SK-N-MC (cell line): ENCODE results near the gene DYNC2LI1.

Experiments used
- DNase-seq: peaks from one replicate; pipeline ENCODE4 v3.0.0-alpha.2; 2011; ENCODE audit warnings: low read depth, low spot score
- H3K27ac ChIP-seq: fragments of 200-600 bp; sonication (generic); 2 replicates; pipeline ENCODE4 v1.5.1; 2016; ENCODE audit warnings: mixed run types
- H3K36me3 ChIP-seq: fragments of 200-600 bp; sonication (generic); 2 replicates; pipeline ENCODE4 v1.6.1; 2017; ENCODE audit warnings: antibody characterized with exemption, low read length, mixed read lengths; ENCODE audit not compliant: insufficient read depth
- H3K4me3 ChIP-seq: fragments of 200-600 bp; sonication (generic); 2 replicates; pipeline ENCODE4 v1.5.1; 2016
- H3K9ac ChIP-seq: fragments of 200-600 bp; sonication (generic); 2 replicates; pipeline ENCODE4 v1.8.0; 2017; ENCODE audit warnings: mixed run types, mixed read lengths; ENCODE audit not compliant: insufficient read length
- H3K9me3 ChIP-seq: fragments of 200-600 bp; sonication (generic); 2 replicates; pipeline ENCODE4 v1.6.1; 2017; ENCODE audit warnings: low read depth, mild to moderate bottlenecking, antibody characterized with exemption, low read length, moderate library complexity, mixed read lengths
- EZH2 ChIP-seq: fragments of 200-600 bp; sonication (generic); IDR thresholded peaks from one replicate; pipeline ENCODE4 v1.6.1; 2017; ENCODE audit warnings: antibody characterized with exemption
- FOXP2 ChIP-seq: optimal IDR thresholded peaks from 2 replicates; pipeline ENCODE3; 2011; ENCODE audit warnings: mild to moderate bottlenecking, moderate library complexity; ENCODE audit not compliant: insufficient read depth; ENCODE audit errors: extremely low read length, control extremely low read depth
- POLR2AphosphoS5 ChIP-seq: IDR thresholded peaks from 2 replicates; pipeline ENCODE4 v1.6.1; 2012; ENCODE audit warnings: mild to moderate bottlenecking, low read depth, low read length, borderline replicate concordance

DYNC2LI1 gene

DNA sequence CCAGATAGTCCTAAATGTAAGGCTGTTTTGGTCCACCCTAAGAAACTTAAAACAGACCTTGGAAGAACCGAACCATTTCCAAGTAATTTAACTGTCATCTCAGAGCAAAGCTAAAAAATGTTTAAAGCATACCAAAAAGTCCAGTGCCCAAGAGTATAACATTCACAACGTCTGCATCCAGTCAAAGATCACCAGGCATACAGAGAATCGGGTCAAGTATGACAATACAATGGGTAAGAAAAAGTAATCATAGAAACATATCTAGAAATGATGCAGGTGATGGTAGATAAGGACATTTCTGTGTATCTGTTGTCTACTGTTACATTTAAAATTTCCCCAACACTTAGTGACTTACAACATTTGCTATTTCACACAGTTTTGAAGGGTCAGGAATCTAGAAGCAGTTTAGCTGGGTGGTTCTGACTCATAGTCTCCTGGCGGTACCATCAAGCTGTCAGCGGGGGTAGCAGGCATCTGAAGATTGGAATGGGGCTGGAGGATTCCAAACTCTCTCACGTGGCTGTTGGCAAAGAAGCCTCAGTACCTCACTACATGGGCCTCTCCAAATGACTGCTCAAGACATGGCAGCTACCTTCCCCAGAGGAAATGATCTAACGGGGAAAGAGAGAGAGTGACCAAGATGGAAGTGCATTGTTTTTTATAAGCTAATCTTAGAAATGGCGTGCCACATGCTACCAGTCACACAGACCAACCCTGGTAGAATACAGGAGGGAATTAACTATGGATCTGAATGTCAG is 36.6 kb upstream of the DYNC2LI1 start:
- Histone ChIP-seq H3K9ac (no peak overlapping the region), H3K4me3 (no peak overlapping the region), H3K27ac (no peak overlapping the region), H3K36me3 (no peaks in the 10 kb centered on the region), H3K9me3 (no peaks in the 10 kb centered on the region)
- TF ChIP-seq EZH2 (no peak), FOXP2 (no peak), POLR2AphosphoS5 (no peak)
- DNase-seq: no peak

DNA sequence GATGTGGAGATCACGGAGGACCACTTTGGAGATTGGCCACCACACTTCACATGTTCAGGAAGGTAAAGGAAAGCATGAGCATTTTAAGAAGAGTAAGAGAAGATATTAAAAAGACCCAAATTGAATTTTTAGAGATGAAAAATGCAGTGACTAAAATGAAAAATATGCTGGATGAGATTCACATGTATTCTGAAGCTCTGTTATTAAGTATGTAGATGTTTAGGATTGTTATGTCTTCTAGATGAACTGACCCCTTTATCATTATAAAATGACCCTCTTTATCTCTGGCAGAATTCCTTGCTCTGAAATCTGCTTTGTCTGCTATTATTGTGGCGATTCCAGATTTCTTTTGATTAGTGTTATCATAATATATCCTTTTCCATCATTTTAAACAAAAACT is 36.0 kb upstream of the DYNC2LI1 start:
- TF ChIP-seq POLR2AphosphoS5 (no peak), FOXP2 (no peak), EZH2 (no peak)
- no peak overlapping the region for H3K9ac ChIP-seq
- no peak overlapping the region for H3K4me3 ChIP-seq
- no peak for DNase-seq
- no peak overlapping the region for H3K27ac ChIP-seq
- no peaks in the 10 kb centered on the region for H3K36me3 ChIP-seq
- no peaks in the 10 kb centered on the region for H3K9me3 ChIP-seq

DNA sequence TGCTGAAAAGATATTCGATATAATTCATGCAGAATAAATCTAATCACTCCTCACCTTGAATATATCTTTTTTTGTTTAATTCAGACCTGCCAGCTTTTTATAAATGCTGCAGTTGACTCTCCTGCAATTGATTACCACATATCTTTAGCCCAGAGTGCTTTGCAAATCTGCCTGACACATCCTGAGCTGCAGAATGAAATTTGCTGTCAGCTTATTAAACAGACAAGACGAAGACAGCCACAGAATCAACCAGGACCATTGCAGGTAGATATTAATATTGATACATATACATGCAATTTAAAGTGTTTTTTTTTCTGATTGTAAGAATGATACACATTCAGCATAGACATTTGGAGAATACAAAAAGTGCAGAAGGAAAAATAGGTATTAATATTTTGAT is 35.6 kb upstream of the DYNC2LI1 start:
- TF ChIP-seq POLR2AphosphoS5: no peak
- TF ChIP-seq FOXP2: no peak
- no peak for TF ChIP-seq EZH2
- no peaks in the 10 kb centered on the region for H3K36me3 ChIP-seq
- H3K27ac ChIP-seq: no peak overlapping the region
- H3K9me3 ChIP-seq: no peaks in the 10 kb centered on the region
- no peak overlapping the region for H3K4me3 ChIP-seq
- H3K9ac ChIP-seq: no peak overlapping the region
- DNase-seq: no peak

DNA sequence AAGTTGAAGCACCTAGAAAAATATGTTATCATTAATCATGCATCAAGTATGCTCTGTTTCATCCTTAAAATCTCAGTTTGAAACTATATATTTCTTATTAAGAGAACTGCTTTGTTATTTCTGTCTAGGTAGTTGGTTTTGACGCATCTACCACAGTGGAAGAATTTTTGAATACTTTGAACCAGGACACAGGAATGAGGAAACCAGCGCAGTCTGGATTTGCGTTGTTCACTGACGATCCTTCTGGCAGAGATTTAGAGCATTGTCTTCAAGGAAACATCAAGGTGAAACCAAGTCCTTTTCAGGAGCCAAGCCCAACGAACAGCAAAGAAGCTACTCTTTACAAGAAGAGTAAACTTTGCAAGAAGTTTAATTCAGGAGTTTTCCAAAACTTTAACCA is 30.1 kb upstream of the DYNC2LI1 start:
- Histone ChIP-seq H3K27ac (no peak overlapping the region), H3K36me3 (no peaks in the 10 kb centered on the region), H3K9ac (no peak overlapping the region), H3K4me3 (no peak overlapping the region), H3K9me3 (no peaks in the 10 kb centered on the region)
- TF ChIP-seq POLR2AphosphoS5: no peak
- TF ChIP-seq FOXP2: no peak
- no peak for DNase-seq

DNA sequence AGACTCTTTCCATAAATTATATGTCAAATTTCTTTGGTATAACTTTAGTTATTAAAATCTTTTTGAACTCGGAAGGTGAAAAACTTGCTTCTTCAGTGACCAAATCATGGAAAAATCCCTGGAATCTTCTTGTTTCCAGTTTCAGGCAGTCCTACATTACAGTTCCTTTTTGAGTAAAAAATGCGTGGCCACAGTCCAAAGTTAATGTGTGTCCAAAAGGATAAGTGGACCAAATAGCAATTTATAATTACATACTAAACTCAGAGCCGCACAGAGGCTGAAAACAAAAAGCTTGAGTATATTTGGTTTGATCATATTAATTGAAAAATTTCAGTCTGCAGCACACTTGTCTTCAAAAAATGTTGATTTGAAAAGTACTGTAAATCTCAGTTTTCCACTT is 28.4 kb upstream of the DYNC2LI1 start:
- H3K9ac ChIP-seq: no peak overlapping the region
- TF ChIP-seq FOXP2 (no peak), POLR2AphosphoS5 (no peak), EZH2 (no peak)
- no peak for DNase-seq
- no peak overlapping the region for H3K4me3 ChIP-seq
- H3K36me3 ChIP-seq: no peaks in the 10 kb centered on the region
- H3K27ac ChIP-seq: no peak overlapping the region
- no peaks in the 10 kb centered on the region for H3K9me3 ChIP-seq

DNA sequence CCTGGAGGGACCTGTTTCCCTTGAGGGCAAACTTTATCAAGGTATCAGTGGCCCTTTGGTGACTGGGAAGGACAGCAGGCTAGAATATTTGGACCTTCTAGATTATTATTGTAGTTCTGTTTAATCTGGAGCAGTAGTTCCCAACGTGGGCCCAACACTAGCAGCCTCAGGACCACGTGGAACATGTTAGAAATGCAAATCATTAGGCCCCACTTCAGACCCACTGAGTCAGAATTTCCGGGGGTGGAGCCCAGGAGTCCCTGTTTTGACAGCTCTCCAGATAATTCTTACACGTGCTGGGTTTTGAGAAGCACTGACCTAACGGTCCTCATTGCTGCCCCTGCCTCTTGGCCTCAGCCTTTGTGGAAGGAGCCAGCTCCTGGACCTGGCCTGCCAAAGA is 25.5 kb upstream of the DYNC2LI1 start:
- no peak overlapping the region for H3K27ac ChIP-seq
- H3K36me3 ChIP-seq: no peaks in the 10 kb centered on the region
- DNase-seq: no peak
- TF ChIP-seq POLR2AphosphoS5 (no peak), FOXP2 (no peak), EZH2 (no peak)
- no peak overlapping the region for H3K9ac ChIP-seq
- H3K4me3 ChIP-seq: no peak overlapping the region
- no peaks in the 10 kb centered on the region for H3K9me3 ChIP-seq

DNA sequence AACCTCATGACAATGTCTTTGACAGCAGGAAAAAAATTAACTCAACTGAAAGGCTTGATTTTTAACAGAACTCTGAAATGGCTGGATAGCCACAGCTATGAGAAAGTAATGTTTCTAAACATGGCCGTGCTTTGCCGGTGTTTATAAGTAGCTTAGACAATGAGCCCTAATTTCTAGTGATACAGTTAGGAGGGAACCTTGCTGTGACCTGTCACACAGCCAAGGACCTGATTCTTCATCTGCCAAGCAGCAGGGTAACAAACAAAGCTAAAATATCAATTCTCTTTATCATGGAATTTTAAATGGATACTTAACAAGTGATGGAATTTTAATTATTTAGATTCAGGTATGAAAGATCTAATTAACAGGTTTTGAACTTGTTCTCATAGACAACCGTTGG is 24.3 kb upstream of the DYNC2LI1 start:
- H3K36me3 ChIP-seq: no peaks in the 10 kb centered on the region
- no peak overlapping the region for H3K27ac ChIP-seq
- H3K4me3 ChIP-seq: no peak overlapping the region
- H3K9me3 ChIP-seq: no peaks in the 10 kb centered on the region
- no peak for DNase-seq
- no peak overlapping the region for H3K9ac ChIP-seq
- TF ChIP-seq POLR2AphosphoS5: no peak
- no peak for TF ChIP-seq EZH2
- TF ChIP-seq FOXP2: no peak

DNA sequence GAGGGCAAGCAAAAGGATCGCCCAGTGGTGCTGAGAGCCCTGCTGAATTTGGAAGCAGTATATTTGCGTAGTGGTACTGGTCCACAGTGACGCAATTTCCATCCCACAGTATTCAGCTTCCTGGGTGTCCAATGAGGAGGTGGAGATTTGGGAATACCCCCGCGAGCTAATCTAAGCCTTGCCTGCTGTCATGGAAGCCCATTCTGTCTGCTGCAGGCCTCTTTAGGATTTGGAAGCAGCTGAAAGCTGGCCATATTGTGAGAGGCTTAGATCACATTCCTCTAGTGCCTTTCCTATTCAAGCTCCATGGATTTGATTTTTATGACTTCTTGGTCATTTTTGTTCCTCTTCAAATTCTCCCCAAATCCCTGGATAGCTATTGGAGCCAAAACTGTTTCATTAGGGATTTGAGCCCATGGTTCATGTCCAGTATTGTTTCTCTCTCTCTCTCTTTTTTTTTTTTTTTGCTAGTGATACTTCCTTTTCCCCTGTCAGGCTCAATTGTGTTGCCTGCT is 22.3 kb upstream of the DYNC2LI1 start:
- Histone ChIP-seq H3K9me3 (no peaks in the 10 kb centered on the region), H3K27ac (no peak overlapping the region), H3K36me3 (no peaks in the 10 kb centered on the region), H3K9ac (no peak overlapping the region), H3K4me3 (no peak overlapping the region)
- no peak for DNase-seq
- no peak for TF ChIP-seq POLR2AphosphoS5
- no peak for TF ChIP-seq EZH2
- no peak for TF ChIP-seq FOXP2

DNA sequence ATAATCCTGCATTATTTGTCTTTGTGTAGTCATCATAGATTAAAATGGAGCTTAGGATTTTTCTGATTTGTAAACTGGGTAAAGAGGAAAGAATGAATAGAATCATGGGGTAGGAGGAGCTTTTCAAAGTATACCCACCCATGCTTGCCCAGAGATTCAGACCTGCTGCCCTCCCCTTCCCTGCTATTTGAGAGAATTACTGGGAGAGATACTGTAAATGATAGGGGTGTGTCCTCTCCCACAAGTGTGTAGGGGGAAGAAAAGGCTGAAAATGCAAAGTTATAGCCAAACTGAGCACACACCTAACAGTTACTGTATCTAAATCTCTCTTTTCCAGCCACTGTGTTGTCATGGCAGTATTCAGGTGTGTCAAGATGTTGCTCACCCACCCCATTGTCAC is 21.5 kb upstream of the DYNC2LI1 start:
- Histone ChIP-seq H3K27ac (no peak overlapping the region), H3K9me3 (no peaks in the 10 kb centered on the region), H3K36me3 (no peaks in the 10 kb centered on the region), H3K4me3 (no peak overlapping the region), H3K9ac (no peak overlapping the region)
- TF ChIP-seq POLR2AphosphoS5 (no peak), EZH2 (no peak), FOXP2 (no peak)
- DNase-seq: no peak
